Fibroblast of villous mesenchyme (primary cell): ENCODE data around the gene RHOH. TPM values are rescaled to one million over a fixed set of nuclear protein-coding genes. Genes with fewer than 3 reads are reported as not detected.
A peak's percentile ranks its signal among the peaks of the same experiment; 100 is the strongest.

ENCODE experiments used
- DNase-seq: peaks from one replicate; pipeline ENCODE4 v3.0.0-alpha.2; 2010; ENCODE audit warnings: low read depth
- H3K4me3 ChIP-seq: 2 replicates; pipeline ENCODE4 v1.5.1; 2011; ENCODE audit warnings: low read depth, mild to moderate bottlenecking, low read length
- CTCF ChIP-seq: IDR thresholded peaks from 2 replicates; pipeline ENCODE4 v1.5.1; 2012; ENCODE audit warnings: low read depth, mild to moderate bottlenecking, low read length; ENCODE audit not compliant: insufficient read depth
- total RNA-seq: library from RNA; depleted of rRNA; stranded (reverse); fragments of >200 nt; gene quantifications from 2 replicates; pipeline ENCODE4 v1.2.3, GENCODE V29; 2012

The RHOH gene
- total RNA-seq, 1 donor = not detected

GRCh38 chr4:40265910-40266274 is 69.1 kb downstream of the RHOH start:
- no peak overlapping the region for H3K4me3 ChIP-seq
- no peak for TF ChIP-seq CTCF
- no peak for DNase-seq

GRCh38 chr4:40269133-40269532 is 72.3 kb downstream of the RHOH start:
- H3K4me3 ChIP-seq = no peak overlapping the region
- TF ChIP-seq CTCF = no peak
- DNase-seq = no peak

- TF ChIP-seq CTCF = no peak
- no peak overlapping the region for H3K4me3 ChIP-seq
- DNase-seq = no peak
Observed at GRCh38 chr4:40270609-40271008, 73.8 kb downstream of the RHOH start.

GRCh38 chr4:40275065-40275730 is 78.4 kb downstream of the RHOH start:
- no peak for DNase-seq
- TF ChIP-seq CTCF = no peak
- H3K4me3 ChIP-seq = no peak overlapping the region

- no peak for TF ChIP-seq CTCF
- DNase-seq = no peak
- no peak overlapping the region for H3K4me3 ChIP-seq
Observed at GRCh38 chr4:40276546-40276945, 79.7 kb downstream of the RHOH start.

GRCh38 chr4:40280586-40280985 is 83.8 kb downstream of the RHOH start:
- no peak for DNase-seq
- TF ChIP-seq CTCF = no peak
- no peak overlapping the region for H3K4me3 ChIP-seq

- DNase-seq = peak; percentile 53
- no peak overlapping the region for H3K4me3 ChIP-seq
- no peak for TF ChIP-seq CTCF
Observed at GRCh38 chr4:40281099-40281498, 84.3 kb downstream of the RHOH start.
